H1 (cell line): ENCODE data around the gene CYP51A1.

Source experiments
- JUN ChIP-seq: IDR thresholded peaks from 2 replicates; pipeline ENCODE4 v1.6.1; 2011; ENCODE audit warnings: low read depth, mild to moderate bottlenecking, improper control_type of control experiment, low read length
- KDM5A ChIP-seq: fragments of 200-600 bp; IDR thresholded peaks from 2 replicates; pipeline ENCODE4 v1.7.1; 2012; ENCODE audit warnings: mild to moderate bottlenecking, low read length, inconsistent platforms, mixed read lengths
- NRF1 ChIP-seq: IDR thresholded peaks from 2 replicates; pipeline ENCODE4 v1.6.1; 2011; ENCODE audit warnings: mild to moderate bottlenecking, low read depth, low read length, improper control_type of control experiment
- TF ChIP-seq, protein P1 (sequence below), 3 experiments: IDR thresholded peaks; 1 replicate in 2 of 3; 2 replicates in 1 of 3; pipeline versions ENCODE4 v1.5.1 to v1.6.1; 2011; ENCODE audit warnings: low read length in 3 of 3, mild to moderate bottlenecking in 3 of 3, inconsistent platforms in 2 of 3, low read depth in 1 of 3, moderate library complexity in 1 of 3; ENCODE audit not compliant: insufficient read depth in 1 of 3; ENCODE audit errors: control extremely low read depth in 1 of 3
- TF ChIP-seq, protein P2 (sequence below): IDR thresholded peaks from 2 replicates; pipeline ENCODE4 v1.6.1; 2011; ENCODE audit warnings: low read depth, mild to moderate bottlenecking, low read length; ENCODE audit not compliant: insufficient read depth

DNA sequence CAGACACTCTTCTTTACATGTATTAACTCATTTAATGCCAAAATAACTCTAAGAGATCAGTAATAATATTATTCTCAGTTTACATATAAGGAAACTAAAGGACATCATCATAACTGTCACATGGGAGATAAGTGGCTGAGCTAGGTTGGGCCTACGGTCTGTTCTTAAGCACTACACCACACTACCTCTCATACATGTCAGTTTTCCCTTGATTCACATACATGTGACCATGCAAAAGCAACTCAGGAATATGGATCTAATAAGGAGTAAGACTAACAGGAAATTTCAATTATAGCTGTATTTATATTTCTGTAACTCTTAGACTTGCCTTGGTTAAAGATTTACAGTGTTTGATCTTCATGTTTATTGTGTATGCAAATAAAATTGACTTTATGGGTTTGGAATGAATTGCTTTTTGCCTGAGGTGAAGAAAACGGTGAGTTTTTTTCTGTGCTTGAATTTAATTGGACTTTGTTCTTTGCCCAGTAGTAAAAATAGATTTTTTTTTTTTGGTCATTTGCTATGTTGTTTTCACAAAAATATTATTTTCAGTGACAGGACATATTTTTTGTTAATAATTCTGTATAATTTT, 69.7 kb downstream of the CYP51A1 start:
- TF ChIP-seq KDM5A, result no peak
- TF ChIP-seq, protein P1, sequence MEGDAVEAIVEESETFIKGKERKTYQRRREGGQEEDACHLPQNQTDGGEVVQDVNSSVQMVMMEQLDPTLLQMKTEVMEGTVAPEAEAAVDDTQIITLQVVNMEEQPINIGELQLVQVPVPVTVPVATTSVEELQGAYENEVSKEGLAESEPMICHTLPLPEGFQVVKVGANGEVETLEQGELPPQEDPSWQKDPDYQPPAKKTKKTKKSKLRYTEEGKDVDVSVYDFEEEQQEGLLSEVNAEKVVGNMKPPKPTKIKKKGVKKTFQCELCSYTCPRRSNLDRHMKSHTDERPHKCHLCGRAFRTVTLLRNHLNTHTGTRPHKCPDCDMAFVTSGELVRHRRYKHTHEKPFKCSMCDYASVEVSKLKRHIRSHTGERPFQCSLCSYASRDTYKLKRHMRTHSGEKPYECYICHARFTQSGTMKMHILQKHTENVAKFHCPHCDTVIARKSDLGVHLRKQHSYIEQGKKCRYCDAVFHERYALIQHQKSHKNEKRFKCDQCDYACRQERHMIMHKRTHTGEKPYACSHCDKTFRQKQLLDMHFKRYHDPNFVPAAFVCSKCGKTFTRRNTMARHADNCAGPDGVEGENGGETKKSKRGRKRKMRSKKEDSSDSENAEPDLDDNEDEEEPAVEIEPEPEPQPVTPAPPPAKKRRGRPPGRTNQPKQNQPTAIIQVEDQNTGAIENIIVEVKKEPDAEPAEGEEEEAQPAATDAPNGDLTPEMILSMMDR (IDR thresholded peaks at IDR 0.05; ENCODE audit: control extremely low read depth in 1 of 3, insufficient read depth in 1 of 3, low read depth in 1 of 3, low read length in 3 of 3), result no peak
- no peak for TF ChIP-seq NRF1
- no peak for TF ChIP-seq JUN
- TF ChIP-seq, protein P2, sequence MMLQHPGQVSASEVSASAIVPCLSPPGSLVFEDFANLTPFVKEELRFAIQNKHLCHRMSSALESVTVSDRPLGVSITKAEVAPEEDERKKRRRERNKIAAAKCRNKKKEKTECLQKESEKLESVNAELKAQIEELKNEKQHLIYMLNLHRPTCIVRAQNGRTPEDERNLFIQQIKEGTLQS, result no peak
